ENCODE data around the gene PRR12.

Gene PRR12

GRCh38 chr19:49554701-49555181 lies 36.2 kb upstream of the PRR12 start:
- Histone ChIP-seq H3K4me3 (ENCODE audit: low read length) (no peak overlapping the region), H3K27me3 (ENCODE audit: control insufficient read depth, insufficient read depth, low read length) (no peaks in the 10 kb centered on the region), H3K4me1 (ENCODE audit: control insufficient read depth, low read depth, low read length) (no peaks in the 10 kb centered on the region), H3K9me3 (ENCODE audit: control insufficient read depth, low read depth, low read length) (no peaks in the 10 kb centered on the region), H3K9ac (ENCODE audit: low read length) (no peak overlapping the region), H3K27ac (ENCODE audit: low read length) (no peak overlapping the region), H3K36me3 (ENCODE audit: control insufficient read depth, low read depth, low read length) (peaks cover 15% of the 10 kb centered on the region)

DNA sequence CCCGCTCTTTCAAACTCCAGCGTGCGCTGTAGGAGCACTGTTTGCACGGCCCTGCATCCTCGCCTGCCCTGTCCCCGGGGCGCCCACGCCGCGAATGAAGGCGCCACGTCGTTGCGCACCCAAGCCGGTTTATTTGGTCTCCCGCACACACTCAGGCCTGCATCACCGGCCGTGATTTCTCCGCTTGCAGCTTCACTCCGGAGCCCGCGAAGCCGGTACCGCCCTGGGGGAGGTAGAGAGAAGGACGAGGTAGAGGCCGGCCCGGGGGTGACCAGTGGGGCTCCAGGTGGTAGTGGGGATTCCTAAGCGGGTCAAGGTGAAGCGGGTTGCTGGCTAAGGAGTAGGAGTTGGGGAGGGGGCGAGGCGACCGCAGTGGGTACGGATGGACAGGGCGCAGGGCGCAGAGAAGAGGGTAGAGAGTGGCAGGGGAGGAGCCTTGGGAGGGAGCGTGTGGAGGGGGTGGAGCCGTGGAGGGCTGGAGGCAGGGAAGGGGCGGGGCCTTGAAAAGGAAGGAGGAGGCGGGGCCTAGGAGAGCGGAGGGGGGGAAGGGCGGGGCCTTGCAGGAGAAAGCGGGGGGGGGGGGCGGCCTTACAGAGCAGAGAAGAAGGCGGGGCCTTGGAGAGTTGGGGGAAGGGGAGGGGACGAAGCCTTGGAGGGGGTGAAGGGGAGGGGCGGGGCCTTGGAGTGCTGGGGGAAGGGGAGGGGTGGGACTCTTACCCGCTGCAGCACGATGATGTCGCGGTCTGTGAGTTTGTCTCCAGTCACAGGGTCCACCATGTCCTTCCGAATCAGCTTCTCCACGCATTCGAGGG lies 35.2 kb upstream of the PRR12 start:
- peak overlapping the region; percentile 70 for H3K9ac ChIP-seq (ENCODE audit: low read length)
- peak overlapping the region; percentile 61 for H3K4me3 ChIP-seq (ENCODE audit: low read length)
- peaks cover 15% of the 10 kb centered on the region for H3K36me3 ChIP-seq (ENCODE audit: control insufficient read depth, low read depth, low read length)
- no peaks in the 10 kb centered on the region for H3K9me3 ChIP-seq (ENCODE audit: control insufficient read depth, low read depth, low read length)
- H3K27ac ChIP-seq (ENCODE audit: low read length), result no peak overlapping the region
- H3K27me3 ChIP-seq (ENCODE audit: control insufficient read depth, insufficient read depth, low read length), result no peaks in the 10 kb centered on the region
- peaks cover under 1% of the 10 kb centered on the region for H3K4me1 ChIP-seq (ENCODE audit: control insufficient read depth, low read depth, low read length)

GRCh38 chr19:49556412-49557398 lies 34.3 kb upstream of the PRR12 start:
- no peaks in the 10 kb centered on the region for H3K27me3 ChIP-seq (ENCODE audit: control insufficient read depth, insufficient read depth, low read length)
- peaks cover 3% of the 10 kb centered on the region for H3K4me1 ChIP-seq (ENCODE audit: control insufficient read depth, low read depth, low read length)
- no peak overlapping the region for H3K27ac ChIP-seq (ENCODE audit: low read length)
- H3K4me3 ChIP-seq (ENCODE audit: low read length), result peak overlapping the region; percentile 61
- peak overlapping the region; percentile 70 for H3K9ac ChIP-seq (ENCODE audit: low read length)
- H3K36me3 ChIP-seq (ENCODE audit: control insufficient read depth, low read depth, low read length), result peaks cover 15% of the 10 kb centered on the region
- no peaks in the 10 kb centered on the region for H3K9me3 ChIP-seq (ENCODE audit: control insufficient read depth, low read depth, low read length)

GRCh38 chr19:49557641-49558325 lies 33.2 kb upstream of the PRR12 start:
- Histone ChIP-seq H3K27ac (ENCODE audit: low read length) (no peak overlapping the region), H3K27me3 (ENCODE audit: control insufficient read depth, insufficient read depth, low read length) (no peaks in the 10 kb centered on the region), H3K4me3 (ENCODE audit: low read length) (no peak overlapping the region), H3K36me3 (ENCODE audit: control insufficient read depth, low read depth, low read length) (peaks cover 15% of the 10 kb centered on the region), H3K9me3 (ENCODE audit: control insufficient read depth, low read depth, low read length) (no peaks in the 10 kb centered on the region), H3K4me1 (ENCODE audit: control insufficient read depth, low read depth, low read length) (peaks cover 3% of the 10 kb centered on the region), H3K9ac (ENCODE audit: low read length) (no peak overlapping the region)

DNA sequence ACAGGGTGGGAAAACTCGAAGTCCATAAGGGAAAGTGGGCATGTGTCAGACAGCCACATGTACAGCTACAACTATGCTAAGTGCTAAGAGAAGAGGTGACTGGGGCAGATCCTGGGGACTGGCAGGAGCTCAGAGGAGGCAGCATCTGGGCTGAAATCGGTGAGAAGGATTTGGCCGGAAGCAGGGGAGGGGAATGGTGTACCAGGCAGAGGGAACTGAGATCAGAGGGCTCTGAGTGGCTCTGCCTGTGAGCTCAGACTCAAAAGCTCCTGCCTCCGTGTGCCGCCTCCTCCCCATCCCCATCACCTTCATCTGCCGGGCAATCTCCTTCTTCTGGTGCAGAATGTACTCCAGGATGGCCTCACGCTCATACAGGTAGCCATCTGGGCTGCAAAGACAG lies 32.4 kb upstream of the PRR12 start:
- H3K36me3 ChIP-seq (ENCODE audit: control insufficient read depth, low read depth, low read length), result peaks cover 15% of the 10 kb centered on the region
- H3K27ac ChIP-seq (ENCODE audit: low read length), result no peak overlapping the region
- H3K9me3 ChIP-seq (ENCODE audit: control insufficient read depth, low read depth, low read length), result no peaks in the 10 kb centered on the region
- no peaks in the 10 kb centered on the region for H3K27me3 ChIP-seq (ENCODE audit: control insufficient read depth, insufficient read depth, low read length)
- H3K4me3 ChIP-seq (ENCODE audit: low read length), result no peak overlapping the region
- H3K4me1 ChIP-seq (ENCODE audit: control insufficient read depth, low read depth, low read length), result peaks cover 3% of the 10 kb centered on the region
- H3K9ac ChIP-seq (ENCODE audit: low read length), result no peak overlapping the region

DNA sequence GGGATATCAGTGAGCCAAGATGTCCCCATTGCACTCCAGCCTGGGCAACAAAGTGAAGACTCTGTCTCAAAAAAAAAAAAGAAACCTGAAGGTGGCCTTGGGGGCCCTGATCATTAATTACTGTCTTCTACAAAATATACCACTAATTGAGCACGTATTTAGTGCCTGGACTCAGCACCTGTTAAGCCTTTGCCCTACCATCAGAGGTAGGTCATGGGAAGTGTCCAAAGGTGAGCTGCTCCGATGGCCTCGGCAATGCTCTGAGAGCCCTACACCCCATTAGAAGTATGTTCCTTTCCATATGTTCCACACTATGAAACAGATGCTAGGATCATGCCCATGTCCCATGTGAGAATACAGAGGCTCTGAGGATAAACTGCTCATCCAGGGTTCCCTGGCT lies 31.5 kb upstream of the PRR12 start:
- Histone ChIP-seq H3K27me3 (ENCODE audit: control insufficient read depth, insufficient read depth, low read length) (no peaks in the 10 kb centered on the region), H3K4me1 (ENCODE audit: control insufficient read depth, low read depth, low read length) (peaks cover 3% of the 10 kb centered on the region), H3K27ac (ENCODE audit: low read length) (no peak overlapping the region), H3K36me3 (ENCODE audit: control insufficient read depth, low read depth, low read length) (peaks cover 11% of the 10 kb centered on the region), H3K9ac (ENCODE audit: low read length) (no peak overlapping the region), H3K4me3 (ENCODE audit: low read length) (no peak overlapping the region), H3K9me3 (ENCODE audit: control insufficient read depth, low read depth, low read length) (no peaks in the 10 kb centered on the region)

- H3K36me3 ChIP-seq (ENCODE audit: control insufficient read depth, low read depth, low read length), result peaks cover 11% of the 10 kb centered on the region
- no peaks in the 10 kb centered on the region for H3K9me3 ChIP-seq (ENCODE audit: control insufficient read depth, low read depth, low read length)
- no peaks in the 10 kb centered on the region for H3K27me3 ChIP-seq (ENCODE audit: control insufficient read depth, insufficient read depth, low read length)
- no peak overlapping the region for H3K9ac ChIP-seq (ENCODE audit: low read length)
- peaks cover 3% of the 10 kb centered on the region for H3K4me1 ChIP-seq (ENCODE audit: control insufficient read depth, low read depth, low read length)
- no peak overlapping the region for H3K27ac ChIP-seq (ENCODE audit: low read length)
- no peak overlapping the region for H3K4me3 ChIP-seq (ENCODE audit: low read length)
Observed at GRCh38 chr19:49559928-49560327, 31.1 kb upstream of the PRR12 start.

GRCh38 chr19:49560358-49560900 lies 30.6 kb upstream of the PRR12 start:
- peaks cover 11% of the 10 kb centered on the region for H3K36me3 ChIP-seq (ENCODE audit: control insufficient read depth, low read depth, low read length)
- H3K9me3 ChIP-seq (ENCODE audit: control insufficient read depth, low read depth, low read length), result no peaks in the 10 kb centered on the region
- H3K4me1 ChIP-seq (ENCODE audit: control insufficient read depth, low read depth, low read length), result peaks cover 3% of the 10 kb centered on the region
- H3K4me3 ChIP-seq (ENCODE audit: low read length), result no peak overlapping the region
- no peak overlapping the region for H3K9ac ChIP-seq (ENCODE audit: low read length)
- H3K27me3 ChIP-seq (ENCODE audit: control insufficient read depth, insufficient read depth, low read length), result no peaks in the 10 kb centered on the region
- H3K27ac ChIP-seq (ENCODE audit: low read length), result no peak overlapping the region

GRCh38 chr19:49564616-49565045 lies 26.4 kb upstream of the PRR12 start:
- H3K27me3 ChIP-seq (ENCODE audit: control insufficient read depth, insufficient read depth, low read length), result no peaks in the 10 kb centered on the region
- no peaks in the 10 kb centered on the region for H3K9me3 ChIP-seq (ENCODE audit: control insufficient read depth, low read depth, low read length)
- no peak overlapping the region for H3K27ac ChIP-seq (ENCODE audit: low read length)
- peaks cover 3% of the 10 kb centered on the region for H3K4me1 ChIP-seq (ENCODE audit: control insufficient read depth, low read depth, low read length)
- H3K9ac ChIP-seq (ENCODE audit: low read length), result no peak overlapping the region
- H3K4me3 ChIP-seq (ENCODE audit: low read length), result no peak overlapping the region
- no peaks in the 10 kb centered on the region for H3K36me3 ChIP-seq (ENCODE audit: control insufficient read depth, low read depth, low read length)

DNA sequence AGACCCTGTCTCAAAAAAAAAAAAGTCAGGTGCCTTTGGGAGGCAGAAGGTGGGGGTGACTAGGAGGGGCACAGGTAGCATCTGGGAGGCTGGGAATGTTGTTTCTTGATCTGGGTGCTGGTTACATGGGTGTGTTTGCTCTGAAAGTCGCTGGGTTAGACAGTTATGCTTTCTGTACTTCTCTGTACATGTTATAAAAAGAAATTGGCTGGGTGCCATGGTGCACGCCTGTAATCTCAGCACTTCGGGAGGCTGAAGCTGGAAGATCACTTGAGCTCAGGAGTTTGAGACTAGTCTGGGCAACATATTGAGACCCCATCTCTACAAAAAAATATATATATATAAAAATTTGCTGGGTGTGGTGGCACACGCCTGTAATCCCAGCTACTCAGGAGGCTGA lies 25.7 kb upstream of the PRR12 start:
- H3K4me3 ChIP-seq (ENCODE audit: low read length), result no peak overlapping the region
- H3K36me3 ChIP-seq (ENCODE audit: control insufficient read depth, low read depth, low read length), result no peaks in the 10 kb centered on the region
- no peak overlapping the region for H3K9ac ChIP-seq (ENCODE audit: low read length)
- H3K27ac ChIP-seq (ENCODE audit: low read length), result no peak overlapping the region
- H3K27me3 ChIP-seq (ENCODE audit: control insufficient read depth, insufficient read depth, low read length), result no peaks in the 10 kb centered on the region
- no peaks in the 10 kb centered on the region for H3K9me3 ChIP-seq (ENCODE audit: control insufficient read depth, low read depth, low read length)
- H3K4me1 ChIP-seq (ENCODE audit: control insufficient read depth, low read depth, low read length), result peaks cover 3% of the 10 kb centered on the region

- Histone ChIP-seq H3K4me3 (ENCODE audit: low read length) (no peak overlapping the region), H3K36me3 (ENCODE audit: control insufficient read depth, low read depth, low read length) (no peaks in the 10 kb centered on the region), H3K27ac (ENCODE audit: low read length) (no peak overlapping the region), H3K9ac (ENCODE audit: low read length) (no peak overlapping the region), H3K9me3 (ENCODE audit: control insufficient read depth, low read depth, low read length) (no peaks in the 10 kb centered on the region), H3K27me3 (ENCODE audit: control insufficient read depth, insufficient read depth, low read length) (no peaks in the 10 kb centered on the region), H3K4me1 (ENCODE audit: control insufficient read depth, low read depth, low read length) (no peaks in the 10 kb centered on the region)
Observed at GRCh38 chr19:49566302-49566701, 24.7 kb upstream of the PRR12 start.
